Measurements from ENCODE around the gene LCN1.

Gene LCN1

GRCh38 chr9:135520916-135521607, at the start of gene LCN1:
LCN1 (plus strand) TSS chr9:135521440; CDS start chr9:135521498, 58 bp downstream.
- no peak for FAIRE-seq

- FAIRE-seq: no peak
Measured at GRCh38 chr9:135471791-135472640, 49.2 kb upstream of the LCN1 start.

- no peak for FAIRE-seq
Measured at GRCh38 chr9:135473972-135474543, 47.2 kb upstream of the LCN1 start.

GRCh38 chr9:135474915-135475314, 46.3 kb upstream of the LCN1 start:
- FAIRE-seq: peak; percentile 41

- no peak for FAIRE-seq
Measured at GRCh38 chr9:135476561-135477355, 44.5 kb upstream of the LCN1 start.

GRCh38 chr9:135478191-135478590, 43.0 kb upstream of the LCN1 start:
- no peak for FAIRE-seq

GRCh38 chr9:135478829-135479468, 42.3 kb upstream of the LCN1 start:
- no peak for FAIRE-seq

- no peak for FAIRE-seq
Measured at GRCh38 chr9:135479469-135480052, 41.7 kb upstream of the LCN1 start, which contains the start of gene PPP1R26. PPP1R26 (plus strand) TSS chr9:135479782; CDS start chr9:135484511, 4,729 bp downstream.

- FAIRE-seq: no peak
Measured at GRCh38 chr9:135480071-135480939, 40.9 kb upstream of the LCN1 start.

GRCh38 chr9:135480940-135481310, 40.3 kb upstream of the LCN1 start:
- no peak for FAIRE-seq

- no peak for FAIRE-seq
Measured at GRCh38 chr9:135482015-135482754, 39.1 kb upstream of the LCN1 start.

- FAIRE-seq: no peak
Measured at GRCh38 chr9:135484460-135485277, 36.6 kb upstream of the LCN1 start.

- FAIRE-seq: no peak
Measured at GRCh38 chr9:135485385-135485784, 35.9 kb upstream of the LCN1 start.

GRCh38 chr9:135485832-135486231, 35.4 kb upstream of the LCN1 start:
- FAIRE-seq: no peak

- no peak for FAIRE-seq
Measured at GRCh38 chr9:135486267-135487065, 34.8 kb upstream of the LCN1 start.

GRCh38 chr9:135487281-135488012, 33.8 kb upstream of the LCN1 start:
- no peak for FAIRE-seq

GRCh38 chr9:135488013-135488330, 33.3 kb upstream of the LCN1 start:
- no peak for FAIRE-seq

- no peak for FAIRE-seq
Measured at GRCh38 chr9:135488527-135488926, 32.7 kb upstream of the LCN1 start.
